ENCODE measurements around the gene PPP4C. TPM values are rescaled to one million over a fixed set of nuclear protein-coding genes. Genes with fewer than 3 reads are reported as not detected.
A peak's percentile ranks its signal among the peaks of the same experiment; 100 is the strongest.

Gene PPP4C
- total RNA-seq, 1 donor from 2014 or later = 124 TPM

DNA sequence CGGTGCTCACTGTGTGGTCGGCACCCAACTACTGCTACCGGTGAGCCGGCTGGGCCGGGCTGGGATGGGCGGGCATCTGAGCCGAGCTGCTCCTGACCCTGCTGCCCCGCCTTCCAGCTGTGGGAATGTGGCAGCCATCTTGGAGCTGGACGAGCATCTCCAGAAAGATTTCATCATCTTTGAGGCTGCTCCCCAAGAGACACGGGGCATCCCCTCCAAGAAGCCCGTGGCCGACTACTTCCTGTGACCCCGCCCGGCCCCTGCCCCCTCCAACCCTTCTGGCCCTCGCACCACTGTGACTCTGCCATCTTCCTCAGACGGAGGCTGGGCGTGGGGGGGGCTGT is 9.0 kb downstream of the PPP4C start:
- no peaks in the 10 kb centered on the region for H3K4me1 Mint-ChIP-seq (ENCODE audit: low read depth, unreplicated experiment)
- no peak for DNase-seq
- TF ChIP-seq, protein P1, sequence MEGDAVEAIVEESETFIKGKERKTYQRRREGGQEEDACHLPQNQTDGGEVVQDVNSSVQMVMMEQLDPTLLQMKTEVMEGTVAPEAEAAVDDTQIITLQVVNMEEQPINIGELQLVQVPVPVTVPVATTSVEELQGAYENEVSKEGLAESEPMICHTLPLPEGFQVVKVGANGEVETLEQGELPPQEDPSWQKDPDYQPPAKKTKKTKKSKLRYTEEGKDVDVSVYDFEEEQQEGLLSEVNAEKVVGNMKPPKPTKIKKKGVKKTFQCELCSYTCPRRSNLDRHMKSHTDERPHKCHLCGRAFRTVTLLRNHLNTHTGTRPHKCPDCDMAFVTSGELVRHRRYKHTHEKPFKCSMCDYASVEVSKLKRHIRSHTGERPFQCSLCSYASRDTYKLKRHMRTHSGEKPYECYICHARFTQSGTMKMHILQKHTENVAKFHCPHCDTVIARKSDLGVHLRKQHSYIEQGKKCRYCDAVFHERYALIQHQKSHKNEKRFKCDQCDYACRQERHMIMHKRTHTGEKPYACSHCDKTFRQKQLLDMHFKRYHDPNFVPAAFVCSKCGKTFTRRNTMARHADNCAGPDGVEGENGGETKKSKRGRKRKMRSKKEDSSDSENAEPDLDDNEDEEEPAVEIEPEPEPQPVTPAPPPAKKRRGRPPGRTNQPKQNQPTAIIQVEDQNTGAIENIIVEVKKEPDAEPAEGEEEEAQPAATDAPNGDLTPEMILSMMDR (IDR thresholded peaks at IDR 0.05; ENCODE audit: partially characterized antibody, unreplicated experiment) = no peak
- H3K27ac Mint-ChIP-seq (ENCODE audit: unreplicated experiment) = no peak overlapping the region
- peaks cover 6% of the 10 kb centered on the region for H3K9me3 Mint-ChIP-seq (ENCODE audit: unreplicated experiment)
- H3K27me3 Mint-ChIP-seq (ENCODE audit: unreplicated experiment) = peaks cover 7% of the 10 kb centered on the region
- no peak overlapping the region for H3K4me3 Mint-ChIP-seq (ENCODE audit: unreplicated experiment)
- H3K36me3 Mint-ChIP-seq (ENCODE audit: unreplicated experiment) = no peaks in the 10 kb centered on the region

DNA sequence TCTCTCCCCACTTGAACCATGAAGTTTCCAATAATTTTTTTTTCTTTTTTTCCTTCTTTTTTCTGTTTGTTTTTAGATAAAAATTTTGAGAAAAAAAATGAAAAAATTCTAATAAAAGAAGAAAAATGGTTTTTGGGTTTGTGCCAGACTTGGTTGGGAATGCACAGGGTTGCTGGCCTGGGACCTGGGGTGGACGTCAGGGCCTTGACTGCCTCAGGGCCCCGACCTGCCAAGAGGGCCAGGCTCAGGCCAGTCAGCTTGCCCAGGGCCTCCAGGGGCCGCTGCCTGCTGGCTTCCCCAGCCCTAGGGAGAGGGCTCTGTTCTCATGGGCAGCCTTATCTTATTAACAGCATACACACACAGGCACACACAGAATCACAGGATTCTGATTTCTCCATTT is 9.5 kb downstream of the PPP4C start:
- Mint-ChIP-seq H3K27ac (ENCODE audit: unreplicated experiment) (no peak overlapping the region), H3K4me1 (ENCODE audit: low read depth, unreplicated experiment) (peaks cover 2% of the 10 kb centered on the region), H3K4me3 (ENCODE audit: unreplicated experiment) (no peak overlapping the region), H3K36me3 (ENCODE audit: unreplicated experiment) (no peaks in the 10 kb centered on the region), H3K27me3 (ENCODE audit: unreplicated experiment) (peaks cover 7% of the 10 kb centered on the region), H3K9me3 (ENCODE audit: unreplicated experiment) (peaks cover 4% of the 10 kb centered on the region)
- TF ChIP-seq, protein P1 (IDR thresholded peaks at IDR 0.05; ENCODE audit: partially characterized antibody, unreplicated experiment) = no peak
- DNase-seq = no peak

DNA sequence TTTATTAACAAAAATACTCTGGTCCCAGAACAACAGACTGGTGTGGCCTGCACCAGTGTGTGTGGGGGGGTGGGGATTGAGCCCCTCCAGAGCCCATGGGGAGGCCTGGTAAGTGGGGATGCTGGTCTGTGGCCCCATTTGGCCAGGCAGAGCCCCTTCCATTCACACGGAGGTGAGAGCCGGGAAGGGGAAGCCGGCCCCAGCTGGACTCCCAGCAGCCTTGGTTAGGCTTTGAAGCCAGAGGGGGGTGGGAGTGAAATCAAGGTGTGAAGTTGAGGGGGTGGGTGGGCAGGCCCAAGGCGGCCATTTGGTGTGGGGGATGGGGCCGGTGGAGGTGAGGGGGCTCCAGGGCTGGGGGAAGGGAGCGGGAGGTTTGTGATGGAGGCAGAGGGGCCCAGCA is 10.0 kb downstream of the PPP4C start:
- Mint-ChIP-seq H3K9me3 (ENCODE audit: unreplicated experiment) (peaks cover 4% of the 10 kb centered on the region), H3K27ac (ENCODE audit: unreplicated experiment) (no peak overlapping the region), H3K4me1 (ENCODE audit: low read depth, unreplicated experiment) (peaks cover 2% of the 10 kb centered on the region), H3K27me3 (ENCODE audit: unreplicated experiment) (peaks cover 7% of the 10 kb centered on the region), H3K36me3 (ENCODE audit: unreplicated experiment) (no peaks in the 10 kb centered on the region), H3K4me3 (ENCODE audit: unreplicated experiment) (no peak overlapping the region)
- no peak for DNase-seq
- TF ChIP-seq, protein P1 (IDR thresholded peaks at IDR 0.05; ENCODE audit: partially characterized antibody, unreplicated experiment) = no peak

DNA sequence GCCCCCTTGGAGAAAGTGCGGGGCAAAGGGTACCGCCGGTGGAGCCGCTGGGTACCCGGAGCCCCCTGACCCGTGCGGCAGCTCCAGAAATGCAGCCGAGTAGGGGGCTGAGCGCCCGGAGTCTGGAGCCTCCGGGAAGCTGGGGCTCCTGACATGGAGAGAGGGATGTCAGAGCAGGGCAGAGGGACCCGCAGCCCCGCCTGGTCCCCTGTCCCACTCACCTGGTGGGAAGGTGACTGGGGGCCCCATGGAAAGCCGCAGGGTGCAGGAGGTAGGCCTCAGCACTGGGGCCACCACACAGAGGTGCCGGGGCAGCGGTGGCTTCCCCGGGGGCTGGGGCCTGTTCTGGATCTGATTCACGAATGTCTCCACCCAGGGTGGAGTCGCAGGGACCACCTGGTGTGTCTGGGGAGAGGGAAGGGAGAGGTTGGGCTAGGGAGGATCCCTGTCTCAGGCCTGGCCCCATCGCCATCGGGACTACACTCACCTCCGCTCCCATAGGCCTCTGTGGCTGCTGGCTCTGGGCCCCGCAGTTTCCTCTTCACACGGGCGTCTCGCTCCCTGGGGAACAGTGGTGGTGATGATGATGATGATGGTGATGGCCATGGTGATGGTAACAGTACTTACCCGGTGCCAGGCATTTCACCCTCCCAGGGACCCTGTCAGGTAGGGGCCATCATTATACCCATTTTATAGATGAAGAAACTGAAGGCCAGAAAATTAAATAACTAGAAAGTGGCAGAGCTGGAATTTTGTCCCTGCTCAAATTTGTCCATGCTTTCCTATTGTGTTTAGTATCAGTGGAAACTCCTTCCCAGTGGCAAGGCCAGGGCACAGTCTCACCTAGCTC is 10.7 kb downstream of the PPP4C start:
- DNase-seq = no peak
- peaks cover 2% of the 10 kb centered on the region for H3K4me1 Mint-ChIP-seq (ENCODE audit: low read depth, unreplicated experiment)
- no peak overlapping the region for H3K4me3 Mint-ChIP-seq (ENCODE audit: unreplicated experiment)
- peaks cover 7% of the 10 kb centered on the region for H3K27me3 Mint-ChIP-seq (ENCODE audit: unreplicated experiment)
- no peak overlapping the region for H3K27ac Mint-ChIP-seq (ENCODE audit: unreplicated experiment)
- H3K36me3 Mint-ChIP-seq (ENCODE audit: unreplicated experiment) = no peaks in the 10 kb centered on the region
- TF ChIP-seq, protein P1 (IDR thresholded peaks at IDR 0.05; ENCODE audit: partially characterized antibody, unreplicated experiment) = no peak
- peaks cover 4% of the 10 kb centered on the region for H3K9me3 Mint-ChIP-seq (ENCODE audit: unreplicated experiment)

DNA sequence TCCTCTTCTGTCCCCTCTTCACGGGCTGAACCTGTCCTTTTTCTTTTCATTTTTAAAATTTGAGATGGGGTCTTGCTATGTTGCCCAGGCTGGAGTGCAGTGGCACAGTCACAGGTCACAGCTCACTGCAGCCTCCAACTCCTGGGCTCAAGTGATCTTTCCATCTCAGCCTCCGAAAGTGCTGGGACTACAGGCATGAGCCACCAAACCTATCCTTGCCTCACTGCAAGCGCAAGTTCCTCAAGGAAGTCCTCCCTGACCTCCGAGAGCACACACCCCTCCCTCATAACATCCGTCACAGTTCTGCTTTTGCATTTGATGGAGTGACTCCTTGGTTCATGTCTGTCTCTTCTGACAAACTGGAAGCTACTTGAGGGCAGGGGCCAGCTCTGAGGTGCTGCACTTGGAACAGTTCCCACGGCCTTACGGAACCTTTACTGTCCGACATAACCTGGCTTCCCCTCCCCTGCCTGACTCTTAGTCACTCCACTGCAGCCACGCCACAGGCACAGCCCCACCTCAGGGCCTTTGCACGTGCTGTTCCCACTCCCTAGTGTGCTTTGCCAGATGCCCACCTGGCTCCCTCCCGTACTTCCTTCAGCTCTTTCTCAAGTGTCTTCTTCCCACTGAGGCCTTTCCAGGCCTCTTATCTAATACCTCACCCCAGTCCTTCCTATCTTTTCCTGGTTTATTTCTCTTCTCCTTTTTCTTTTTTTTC is 11.5 kb downstream of the PPP4C start:
- peaks cover 4% of the 10 kb centered on the region for H3K4me1 Mint-ChIP-seq (ENCODE audit: low read depth, unreplicated experiment)
- DNase-seq = no peak
- no peaks in the 10 kb centered on the region for H3K36me3 Mint-ChIP-seq (ENCODE audit: unreplicated experiment)
- peaks cover 7% of the 10 kb centered on the region for H3K27me3 Mint-ChIP-seq (ENCODE audit: unreplicated experiment)
- TF ChIP-seq, protein P1 (IDR thresholded peaks at IDR 0.05; ENCODE audit: partially characterized antibody, unreplicated experiment) = no peak
- no peak overlapping the region for H3K27ac Mint-ChIP-seq (ENCODE audit: unreplicated experiment)
- peak overlapping the region; percentile 8 for H3K4me3 Mint-ChIP-seq (ENCODE audit: unreplicated experiment)
- peaks cover 4% of the 10 kb centered on the region for H3K9me3 Mint-ChIP-seq (ENCODE audit: unreplicated experiment)
